Measurements from ENCODE around the gene CNGA4. TPM values are rescaled to one million over a fixed set of nuclear protein-coding genes. Genes with fewer than 3 reads are reported as not detected.

The CNGA4 gene
- polyA plus RNA-seq, 2 of the 4 experiments (the other 2 are of a cell fraction) = 0.10 to 0.12 TPM

- no peak overlapping the region for H3K4me2 ChIP-seq
- TF ChIP-seq, protein P1, sequence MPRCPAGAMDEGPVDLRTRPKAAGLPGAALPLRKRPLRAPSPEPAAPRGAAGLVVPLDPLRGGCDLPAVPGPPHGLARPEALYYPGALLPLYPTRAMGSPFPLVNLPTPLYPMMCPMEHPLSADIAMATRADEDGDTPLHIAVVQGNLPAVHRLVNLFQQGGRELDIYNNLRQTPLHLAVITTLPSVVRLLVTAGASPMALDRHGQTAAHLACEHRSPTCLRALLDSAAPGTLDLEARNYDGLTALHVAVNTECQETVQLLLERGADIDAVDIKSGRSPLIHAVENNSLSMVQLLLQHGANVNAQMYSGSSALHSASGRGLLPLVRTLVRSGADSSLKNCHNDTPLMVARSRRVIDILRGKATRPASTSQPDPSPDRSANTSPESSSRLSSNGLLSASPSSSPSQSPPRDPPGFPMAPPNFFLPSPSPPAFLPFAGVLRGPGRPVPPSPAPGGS (IDR thresholded peaks at IDR 0.05) = no peak
- TF ChIP-seq JUN (IDR thresholded peaks at IDR 0.05) (no peak), MYC (IDR thresholded peaks at IDR 0.05; ENCODE audit: borderline replicate concordance, low read length) (no peak), EP300 (IDR thresholded peaks at IDR 0.05) (no peak)
- TF ChIP-seq, protein P2, sequence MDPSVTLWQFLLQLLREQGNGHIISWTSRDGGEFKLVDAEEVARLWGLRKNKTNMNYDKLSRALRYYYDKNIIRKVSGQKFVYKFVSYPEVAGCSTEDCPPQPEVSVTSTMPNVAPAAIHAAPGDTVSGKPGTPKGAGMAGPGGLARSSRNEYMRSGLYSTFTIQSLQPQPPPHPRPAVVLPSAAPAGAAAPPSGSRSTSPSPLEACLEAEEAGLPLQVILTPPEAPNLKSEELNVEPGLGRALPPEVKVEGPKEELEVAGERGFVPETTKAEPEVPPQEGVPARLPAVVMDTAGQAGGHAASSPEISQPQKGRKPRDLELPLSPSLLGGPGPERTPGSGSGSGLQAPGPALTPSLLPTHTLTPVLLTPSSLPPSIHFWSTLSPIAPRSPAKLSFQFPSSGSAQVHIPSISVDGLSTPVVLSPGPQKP (IDR thresholded peaks at IDR 0.05; ENCODE audit: low read depth, low read length) = no peak
- H3K9me3 ChIP-seq = no peaks in the 10 kb centered on the region
- H3K27ac ChIP-seq = no peak overlapping the region
- no peaks in the 10 kb centered on the region for H3K4me1 ChIP-seq
- no peak for FAIRE-seq
- CTCF ChIA-PET = no interaction called here
- ATAC-seq = no peak; a peak in 1 of 6 replicates
- POLR2A ChIA-PET = no interaction called here
- no peak for DNase-seq (ENCODE audit: low read depth in 1 of 2, low spot score in 1 of 2)
- 82% methylated on average over 4 of the region's 12 CpGs for WGBS (ENCODE audit: missing lambda C conversion rate)
- H3K4me3 ChIP-seq = no peak overlapping the region
Measured at GRCh38 chr11:6209801-6210200, 29.1 kb upstream of the CNGA4 start.

DNA sequence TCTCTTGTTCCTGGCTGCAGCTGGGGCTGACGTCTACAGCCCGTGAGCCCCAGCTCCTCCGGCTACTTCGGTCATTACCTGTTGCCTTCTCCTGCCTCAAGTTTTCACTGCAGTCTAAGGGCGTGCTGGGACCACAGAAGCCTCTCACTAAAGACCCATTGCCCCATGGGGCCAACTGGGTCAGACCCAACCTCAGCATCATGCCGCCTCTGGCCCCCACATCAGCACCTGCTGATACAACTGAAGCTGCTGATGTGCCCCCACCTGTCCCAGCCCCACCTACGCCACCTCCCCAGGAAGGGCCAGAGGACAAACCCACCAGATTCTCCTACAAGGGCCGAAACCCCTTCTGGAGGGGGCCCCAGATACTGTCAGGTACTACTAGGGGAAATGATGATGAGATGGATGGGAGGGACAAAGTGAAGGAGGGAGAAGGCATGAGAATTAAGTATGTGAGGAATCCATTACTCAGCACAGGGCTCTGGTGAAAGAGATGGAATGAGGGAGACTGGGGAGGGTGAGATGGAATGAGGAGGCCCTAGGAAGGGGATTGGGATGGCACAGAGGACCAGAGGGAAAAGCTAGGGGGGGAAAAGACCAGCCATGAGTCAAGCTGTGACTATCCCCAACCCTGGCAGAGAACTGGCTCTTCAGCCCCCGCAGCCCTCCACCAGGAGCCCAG lies 28.5 kb upstream of the CNGA4 start:
- POLR2A ChIA-PET = interaction anchor here (0.6 kb wide), 1 partner anchor 1756 kb away, joined by 4 read pairs; no protein-coding TSS in a partner anchor
- Histone ChIP-seq H3K9me3 (no peaks in the 10 kb centered on the region), H3K27ac (no peak overlapping the region), H3K4me2 (no peak overlapping the region), H3K4me1 (no peaks in the 10 kb centered on the region), H3K4me3 (no peak overlapping the region)
- 96% methylated on average over 8 of the region's 9 CpGs for WGBS (ENCODE audit: missing lambda C conversion rate)
- ATAC-seq (no peak; a peak in 1 of 6 replicates), FAIRE-seq (no peak), DNase-seq (ENCODE audit: low read depth in 1 of 2, low spot score in 1 of 2) (no peak)
- CTCF ChIA-PET = no interaction called here
- TF ChIP-seq JUNB (IDR thresholded peaks at IDR 0.05) = no peak
- TF ChIP-seq ATOH8 (CRISPR knock-in tag; IDR thresholded peaks at IDR 0.05; ENCODE audit: low read depth) = no peak
- TF ChIP-seq GATA3 (IDR thresholded peaks at IDR 0.05; ENCODE audit: borderline replicate concordance) = no peak

- ATAC-seq (no peak), FAIRE-seq (no peak), DNase-seq (ENCODE audit: low read depth in 1 of 2, low spot score in 1 of 2) (no peak)
- Histone ChIP-seq H3K4me3 (no peak overlapping the region), H3K4me1 (peaks cover 4% of the 10 kb centered on the region; the same call in 2 of the 3 replicates), H3K4me2 (no peak overlapping the region), H3K27ac (no peak overlapping the region), H3K9me3 (no peaks in the 10 kb centered on the region)
- WGBS (ENCODE audit: missing lambda C conversion rate) = 95% methylated on average over 8 of the region's 10 CpGs
- POLR2A ChIA-PET = no interaction called here
- CTCF ChIA-PET = interaction anchor here (1.3 kb wide), 1 partner anchor 10 kb away, joined by 3 read pairs; no protein-coding TSS in a partner anchor
- TF ChIP-seq MAX (IDR thresholded peaks at IDR 0.05) (no peak), RFX5 (IDR thresholded peaks at IDR 0.05) (no peak), HEYL (CRISPR knock-in tag; IDR thresholded peaks at IDR 0.05) (no peak)
- TF ChIP-seq, protein P3, sequence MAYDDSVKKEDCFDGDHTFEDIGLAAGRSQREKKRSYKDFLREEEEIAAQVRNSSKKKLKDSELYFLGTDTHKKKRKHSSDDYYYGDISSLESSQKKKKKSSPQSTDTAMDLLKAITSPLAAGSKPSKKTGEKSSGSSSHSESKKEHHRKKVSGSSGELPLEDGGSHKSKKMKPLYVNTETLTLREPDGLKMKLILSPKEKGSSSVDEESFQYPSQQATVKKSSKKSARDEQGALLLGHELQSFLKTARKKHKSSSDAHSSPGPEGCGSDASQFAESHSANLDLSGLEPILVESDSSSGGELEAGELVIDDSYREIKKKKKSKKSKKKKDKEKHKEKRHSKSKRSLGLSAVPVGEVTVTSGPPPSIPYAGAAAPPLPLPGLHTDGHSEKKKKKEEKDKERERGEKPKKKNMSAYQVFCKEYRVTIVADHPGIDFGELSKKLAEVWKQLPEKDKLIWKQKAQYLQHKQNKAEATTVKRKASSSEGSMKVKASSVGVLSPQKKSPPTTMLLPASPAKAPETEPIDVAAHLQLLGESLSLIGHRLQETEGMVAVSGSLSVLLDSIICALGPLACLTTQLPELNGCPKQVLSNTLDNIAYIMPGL (CRISPR knock-in tag; IDR thresholded peaks at IDR 0.05; ENCODE audit: borderline replicate concordance) = no peak
Measured at GRCh38 chr11:6214530-6214929, 24.4 kb upstream of the CNGA4 start.

DNA sequence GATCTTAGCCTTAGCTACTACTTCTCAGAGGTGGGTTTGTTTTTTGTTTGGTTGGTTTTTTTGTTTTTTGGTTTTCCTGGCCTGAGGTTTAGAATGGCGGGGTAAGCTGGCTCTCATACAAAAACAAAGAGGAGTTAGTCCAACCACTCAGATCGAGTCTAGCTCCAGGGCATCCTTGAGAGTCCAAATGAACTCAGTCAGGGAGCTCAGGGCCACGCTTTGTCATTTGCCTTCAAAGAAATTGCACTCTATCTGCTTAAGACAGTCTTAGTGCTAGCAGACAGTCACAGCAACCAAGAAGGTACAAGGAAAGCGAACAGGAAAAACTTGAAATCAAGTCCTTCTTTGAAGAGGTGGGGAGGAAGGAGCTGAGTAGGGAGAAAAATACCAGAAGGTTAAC lies 22.4 kb upstream of the CNGA4 start:
- TF ChIP-seq ATOH8 (CRISPR knock-in tag; IDR thresholded peaks at IDR 0.05; ENCODE audit: low read depth) (no peak), MYC (IDR thresholded peaks at IDR 0.05; ENCODE audit: borderline replicate concordance, low read length) (no peak), TP53 (CRISPR knock-in tag; IDR thresholded peaks at IDR 0.05) (no peak), FOXS1 (CRISPR knock-in tag; IDR thresholded peaks at IDR 0.05) (no peak), USF2 (IDR thresholded peaks at IDR 0.05) (no peak), EHF (CRISPR knock-in tag; IDR thresholded peaks at IDR 0.05) (no peak), NFE2L2 (conservative IDR thresholded peaks at IDR 0.05; ENCODE audit: low read length) (no peak), CBX8 (IDR thresholded peaks at IDR 0.05) (no peak)
- DNase-seq (ENCODE audit: low read depth in 1 of 2, low spot score in 1 of 2) = no peak
- H3K9me3 ChIP-seq = no peaks in the 10 kb centered on the region
- H3K4me1 ChIP-seq = peaks cover 7% of the 10 kb centered on the region; the same call in 2 of the 3 replicates
- ChIA-PET CTCF (interaction anchor here (1.0 to 1.3 kb wide), 2 partner anchors 10 to 35 kb away, joined by 4 to 5 read pairs; no protein-coding TSS in a partner anchor), POLR2A (no interaction called here)
- H3K4me2 ChIP-seq = no peak overlapping the region
- ATAC-seq = no peak
- H3K4me3 ChIP-seq = no peak overlapping the region
- no peak overlapping the region for H3K27ac ChIP-seq
- WGBS (ENCODE audit: missing lambda C conversion rate) = 86% methylated on average over 4 of the region's 4 CpGs
- FAIRE-seq = no peak

All from A549 (cell line).